Measurements from ENCODE around the gene TSC22D3.
A peak's percentile ranks its signal among the peaks of the same experiment; 100 is the strongest.

Gene TSC22D3

GRCh38 chrX:107730991-107731766, 44.4 kb downstream of the TSC22D3 start:
- DNase-seq: no peak

DNA sequence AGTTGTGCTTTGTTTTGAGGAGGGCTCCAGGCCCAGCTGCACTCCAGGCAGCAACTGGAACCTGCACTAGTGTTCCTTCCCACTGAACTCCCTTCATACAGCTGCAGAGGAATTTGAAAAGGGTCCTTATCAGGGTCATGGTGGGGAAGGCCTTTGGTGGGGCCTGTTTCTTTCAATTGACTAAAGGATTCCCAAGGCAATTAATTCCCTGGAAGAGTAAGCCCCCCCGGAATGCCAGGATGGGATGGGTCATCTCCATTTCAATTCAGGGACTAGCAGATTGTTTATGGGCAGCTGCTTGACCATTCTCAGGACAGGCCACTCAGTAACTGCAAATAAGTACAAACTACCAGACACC, 45.3 kb downstream of the TSC22D3 start:
- no peak for DNase-seq

DNA sequence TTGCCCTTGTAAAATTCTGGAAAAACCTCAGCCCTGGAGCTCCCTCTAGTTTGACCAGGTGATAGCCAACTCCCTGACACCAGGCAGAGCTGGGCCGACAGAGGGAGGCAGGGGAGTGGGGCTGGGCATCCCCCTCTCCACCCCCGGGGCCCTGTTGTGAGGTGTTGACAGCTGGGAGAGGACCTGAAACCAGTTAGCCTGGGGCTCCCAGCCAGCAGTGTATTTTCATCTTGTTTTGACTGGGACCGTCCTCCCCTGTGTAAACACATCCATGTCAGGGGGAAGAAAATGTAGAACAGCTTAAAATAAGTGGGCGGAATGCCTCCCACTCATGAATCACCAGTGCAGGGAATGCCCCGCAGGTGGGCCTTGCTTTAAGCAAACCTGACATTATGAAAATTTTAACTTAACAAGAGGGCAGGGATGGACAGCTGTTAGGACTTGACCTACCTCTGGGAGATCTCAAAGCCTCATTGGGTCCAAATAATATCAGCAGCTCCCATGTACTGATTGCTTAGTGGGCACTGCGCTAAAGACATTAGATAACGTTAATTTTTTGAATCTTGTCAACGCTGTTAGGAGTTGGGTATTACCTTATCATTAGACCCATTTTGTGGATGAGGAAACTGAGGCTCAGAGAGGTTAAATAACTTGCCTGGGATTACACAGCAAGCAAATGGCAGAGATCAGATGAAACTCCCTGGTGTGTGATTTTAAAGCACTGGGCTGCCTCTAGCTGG, 45.9 kb downstream of the TSC22D3 start:
- no peak for DNase-seq

GRCh38 chrX:107728371-107729099, 47.1 kb downstream of the TSC22D3 start:
- no peak for DNase-seq

DNA sequence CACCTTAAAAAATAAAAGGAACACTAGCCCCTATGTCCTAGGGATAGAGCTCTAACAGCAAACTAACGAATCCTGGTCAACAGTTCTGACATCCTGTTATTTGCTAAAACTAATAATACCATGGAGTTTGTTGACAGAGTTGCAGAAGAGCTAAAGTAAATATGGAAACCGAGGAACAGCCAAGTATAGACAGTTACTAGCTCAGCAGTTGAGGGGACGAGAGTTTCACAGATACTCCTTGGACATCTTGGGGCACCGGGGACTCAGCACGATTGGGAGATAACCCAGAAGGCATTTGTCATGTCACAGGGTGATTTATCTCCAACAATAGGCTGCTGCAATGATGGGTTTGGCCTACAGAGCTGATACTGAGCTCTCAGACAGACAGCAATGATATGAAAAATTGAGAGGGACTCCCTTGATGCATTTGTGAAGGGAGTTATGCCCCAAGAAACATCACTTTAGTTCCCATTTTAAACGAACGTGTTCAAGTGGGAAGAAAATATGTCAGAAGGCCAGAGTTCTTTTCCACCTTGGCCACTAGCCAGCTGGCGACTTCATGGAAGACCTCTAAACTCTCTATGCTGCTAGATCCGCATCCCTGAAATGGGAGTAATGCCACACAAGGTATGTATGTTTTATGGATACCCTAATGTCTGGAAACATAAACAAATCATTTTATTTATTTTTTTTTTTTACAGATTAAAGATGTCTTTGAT, 48.6 kb downstream of the TSC22D3 start:
- no peak for DNase-seq

- no peak for DNase-seq
Observed at GRCh38 chrX:107725761-107726555, 49.6 kb downstream of the TSC22D3 start.

- no peak for DNase-seq
Observed at GRCh38 chrX:107724653-107725052, 50.9 kb downstream of the TSC22D3 start.

- no peak for DNase-seq
Observed at GRCh38 chrX:107723511-107723910, 52.1 kb downstream of the TSC22D3 start.

DNA sequence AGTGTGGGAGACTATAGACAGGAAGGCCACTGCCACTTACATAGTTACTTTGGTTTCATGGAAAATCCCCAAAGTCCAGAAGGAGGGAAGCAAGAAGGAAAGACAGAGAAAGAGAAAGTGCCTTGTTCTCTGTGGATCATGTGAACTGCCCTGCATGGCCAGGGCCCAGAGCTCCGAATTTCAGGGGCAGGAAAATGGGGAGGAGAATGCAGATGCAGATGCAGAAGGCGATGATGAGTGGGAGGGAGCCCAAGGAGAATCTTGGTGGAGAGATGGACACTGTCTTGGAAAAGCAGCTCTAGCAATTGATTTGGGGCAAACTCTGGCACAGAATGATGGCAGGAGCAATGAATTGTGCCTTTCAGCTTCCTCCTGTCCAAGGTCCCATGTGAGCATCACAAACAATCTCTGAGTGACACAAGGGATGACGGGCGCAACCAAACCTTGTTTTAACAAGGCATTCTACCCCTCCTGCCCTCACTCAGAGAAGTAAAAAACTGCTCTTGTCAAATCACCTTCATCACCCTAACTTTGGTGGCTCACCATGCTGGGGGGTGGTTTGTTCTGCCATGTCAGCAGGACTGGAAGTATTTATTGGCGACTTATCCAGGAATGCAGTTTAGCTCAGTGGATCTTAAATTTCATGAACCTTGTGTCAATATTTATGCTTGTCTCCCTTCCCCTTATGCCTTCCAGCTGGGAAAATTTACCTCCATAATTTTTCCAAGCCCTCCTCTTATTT, 53.5 kb downstream of the TSC22D3 start:
- DNase-seq: no peak

- DNase-seq: no peak
Observed at GRCh38 chrX:107721318-107721717, 54.3 kb downstream of the TSC22D3 start.

- DNase-seq: peak; percentile 22 to 82 (median 53)
Observed at GRCh38 chrX:107718156-107718621, 57.4 kb downstream of the TSC22D3 start.

GRCh38 chrX:107716816-107717700, 58.5 kb downstream of the TSC22D3 start:
- peak; percentile 71 to 94 (median 79) for DNase-seq

DNA sequence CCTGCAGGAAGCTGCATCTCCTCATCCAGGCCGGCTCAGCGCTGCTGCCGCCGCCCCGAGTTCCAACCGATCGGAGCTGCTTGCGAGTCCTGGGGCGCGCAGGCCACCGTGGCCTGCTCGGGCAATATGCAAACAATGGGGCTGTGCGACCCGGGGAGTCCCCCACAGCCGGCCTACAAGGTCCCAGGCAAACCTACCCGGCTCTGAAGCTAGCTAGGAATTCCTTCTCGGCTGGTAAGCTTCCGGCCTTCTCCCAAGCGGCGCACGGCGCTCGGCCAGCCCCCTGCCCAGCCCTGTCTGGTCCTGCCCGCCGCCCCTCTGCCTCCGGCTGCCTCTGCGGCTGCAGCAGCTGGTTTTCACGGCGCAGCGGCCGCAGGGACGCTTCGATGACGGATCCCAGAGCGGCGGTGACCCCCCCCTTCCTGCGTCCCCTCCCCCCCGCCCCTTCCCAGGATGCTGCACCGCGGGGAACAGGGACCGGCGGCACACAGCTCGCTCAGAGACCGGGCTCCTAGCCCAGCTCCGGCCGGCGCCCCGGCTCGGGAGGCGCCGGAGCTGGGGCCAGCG, 59.4 kb downstream of the TSC22D3 start:
- DNase-seq: peak in 3 of 5 donors; percentile 6 to 25 (median 9)

DNA sequence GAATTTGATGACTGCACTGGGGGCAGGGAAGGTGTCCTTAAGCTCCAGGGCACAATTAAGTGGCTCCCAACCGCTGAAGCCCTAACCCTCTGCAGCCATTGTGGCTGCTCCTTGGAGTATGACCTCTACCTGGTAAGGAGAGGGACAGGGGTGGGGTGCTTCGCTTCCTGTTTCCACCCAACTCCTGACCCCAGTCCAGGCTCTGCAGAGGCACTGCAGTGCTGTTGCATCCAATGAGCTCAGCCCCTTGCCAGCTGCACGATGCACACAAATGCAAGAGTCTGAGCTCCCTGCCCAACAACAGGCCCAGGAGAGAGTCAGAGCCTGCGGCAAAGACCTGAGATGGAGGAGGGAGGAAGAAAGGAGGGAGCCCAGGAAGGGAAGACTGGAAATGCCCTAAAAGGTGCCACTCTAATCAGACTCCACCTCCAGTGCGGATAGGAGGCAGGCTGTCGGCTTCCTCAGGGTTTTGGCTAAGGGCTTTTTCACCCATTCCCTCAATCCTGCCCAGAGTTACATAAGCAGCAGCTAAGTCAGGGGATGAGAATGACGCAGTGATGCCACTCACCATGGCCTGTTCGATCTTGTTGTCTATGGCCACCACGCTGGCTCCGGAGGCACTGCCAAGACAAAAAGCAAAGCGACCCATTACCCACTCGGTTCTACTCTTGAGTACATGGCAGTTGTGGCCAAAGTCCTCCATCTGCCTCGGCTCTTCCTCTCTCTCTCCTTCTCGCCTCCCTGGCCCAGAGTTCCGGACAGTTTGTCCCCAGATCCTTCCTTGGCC, 60.1 kb downstream of the TSC22D3 start:
- DNase-seq: peak in 3 of 5 donors; percentile 1 to 10 (median 6)

- peak in 3 of 5 donors; percentile 13 to 27 (median 17) for DNase-seq
Observed at GRCh38 chrX:107714206-107714891, 61.2 kb downstream of the TSC22D3 start.

- DNase-seq: peak in 3 of 5 donors; percentile 19 to 26 (median 23)
Observed at GRCh38 chrX:107713543-107714205, 61.9 kb downstream of the TSC22D3 start.

- no peak for DNase-seq
Observed at GRCh38 chrX:107713203-107713542, 62.4 kb downstream of the TSC22D3 start.
